Right ventricle myocardium superior (tissue), 1 donor: ENCODE measurements around the gene LILRA6. TPM values are rescaled to one million over a fixed set of nuclear protein-coding genes. Genes with fewer than 3 reads are reported as not detected.
A peak's percentile ranks its signal among the peaks of the same experiment; 100 is the strongest.
"Not testable (repeated sequence)": the region's sequence is repeated elsewhere in the genome, so short reads cannot be mapped to it uniquely, and the experiment has no call there.

Experiments used
- ATAC-seq: fragments of 200-7000 bp; cut with Tn5 transposase; one replicate; pipeline ENCODE4 v1.9.1; 2020; ENCODE audit warnings: mild to moderate bottlenecking; ENCODE audit not compliant: poor library complexity
- DNase-seq: peaks from one replicate; pipeline ENCODE4 v3.0.0-alpha.2; 2020
- intact Hi-C: fragments of 100-400 bp; cut with DNase I; formaldehyde crosslinking; loops from one replicate; pipeline ENCODE4 v1.11.2; 2022
- microRNA-seq: library from miRNA; unstranded; fragments of <30 nt; microRNA quantifications from one replicate; pipeline ENCODE4 v1.2.0, GENCODE V29; 2020
- total RNA-seq: library from RNA; stranded (reverse); fragmentation: NEBNext Ultra II Directional; extraction: Animal tissue kit (Norgen Biotek cat#: 25700); gene quantifications from one replicate; pipeline ENCODE4 v1.2.1, GENCODE V29; 2021
- donor health status: DM: no; HTN: yes; CAD: no; lungs with severe emphysema.

Gene LILRA6
- total RNA-seq, 1 donor from 2014 or later = 1.8 TPM

DNA sequence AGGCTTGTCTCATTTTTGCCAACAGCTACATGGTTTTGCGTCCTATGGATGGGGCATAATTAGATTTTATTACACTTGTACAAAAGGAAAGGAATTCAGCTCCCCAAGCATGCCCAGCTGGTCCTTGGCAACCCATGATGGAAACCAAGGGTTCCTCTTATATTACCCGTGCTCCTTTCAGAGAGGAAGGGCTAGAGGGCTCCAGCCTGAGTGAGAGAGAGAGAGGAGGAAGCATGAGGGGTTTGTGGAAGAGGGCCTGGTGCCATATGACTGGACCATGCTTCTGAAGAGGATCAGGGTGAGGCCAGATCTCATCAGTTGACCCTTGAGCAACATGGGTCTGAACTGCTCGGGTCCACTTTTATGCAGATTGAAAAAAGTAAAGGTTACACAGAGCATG lies 45.5 kb downstream of the LILRA6 start:
- no peak for ATAC-seq
- intact Hi-C loops = no loop called here
- DNase-seq = no peak

DNA sequence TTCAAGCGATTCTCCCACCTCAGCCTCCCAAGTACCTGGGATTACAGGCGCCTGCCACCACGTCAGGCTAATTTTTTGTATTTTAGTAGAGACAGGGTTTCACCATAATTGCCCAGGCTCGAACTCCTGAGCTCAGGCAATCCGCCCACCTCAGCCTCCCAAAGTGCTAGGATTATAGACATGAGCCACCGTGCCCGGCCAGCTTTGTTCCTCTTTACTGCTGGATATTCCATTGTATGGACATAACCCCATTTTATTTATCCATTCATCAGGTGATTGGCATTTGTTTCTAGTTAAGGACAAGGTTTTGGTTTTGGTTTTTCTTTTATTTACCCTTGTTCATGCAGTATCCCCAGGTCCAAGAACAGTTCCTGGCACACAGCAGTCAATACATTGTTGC lies 46.1 kb downstream of the LILRA6 start:
- ATAC-seq = no peak
- DNase-seq = no peak
- intact Hi-C loops = no loop called here

- intact Hi-C loops, ATAC-seq, DNase-seq: not testable (repeated sequence)
Observed at GRCh38 chr19:54194463-54194862, 48.1 kb downstream of the LILRA6 start.

GRCh38 chr19:54193011-54193410 lies 49.6 kb downstream of the LILRA6 start:
- intact Hi-C loops = no loop called here

GRCh38 chr19:54191811-54192453 lies 50.7 kb downstream of the LILRA6 start:
- DNase-seq (no peak), ATAC-seq (no peak)

More at GRCh38 chr19:54193011-54193410, 49.6 kb downstream of the LILRA6 start:
- DNase-seq (no peak), ATAC-seq (no peak)

DNA sequence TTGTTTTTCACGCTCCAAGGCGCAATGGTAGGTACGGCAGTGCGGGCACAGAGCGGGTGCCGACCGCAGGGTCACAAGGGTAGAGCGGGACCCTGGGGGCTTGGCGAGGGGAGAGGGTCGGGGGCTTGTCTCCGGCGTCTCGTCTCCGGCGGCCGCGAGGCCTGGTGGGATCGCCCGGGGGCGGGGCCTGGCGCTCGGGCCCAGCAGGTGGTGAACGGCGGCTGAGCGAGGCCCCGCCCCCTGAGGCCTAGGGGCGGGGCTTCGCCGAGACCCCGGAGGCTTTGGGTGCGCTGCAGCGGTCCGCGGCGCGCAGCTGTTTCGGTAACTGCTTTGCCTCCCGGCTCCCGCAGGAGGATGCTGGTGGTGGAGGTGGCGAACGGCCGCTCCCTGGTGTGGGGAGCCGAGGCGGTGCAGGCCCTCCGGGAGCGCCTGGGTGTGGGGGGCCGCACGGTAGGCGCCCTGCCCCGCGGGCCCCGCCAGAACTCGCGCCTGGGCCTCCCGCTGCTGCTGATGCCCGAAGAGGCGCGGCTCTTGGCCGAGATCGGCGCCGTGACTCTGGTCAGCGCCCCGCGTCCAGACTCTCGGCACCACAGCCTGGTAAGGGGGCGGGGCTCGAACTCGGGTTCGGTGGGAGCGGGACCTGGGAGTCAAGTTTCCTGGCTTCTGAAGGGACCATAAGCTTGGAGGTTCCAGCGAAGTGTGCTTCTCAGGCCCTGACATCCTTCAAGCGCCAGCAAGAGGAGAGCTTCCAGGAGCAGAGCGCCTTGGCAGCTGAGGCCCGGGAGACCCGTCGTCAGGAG lies 51.4 kb downstream of the LILRA6 start, which contains the start of gene TSEN34:
TSEN34 (plus strand) TSS at position 298 of the 800 bp plus-strand sequence; CDS start at position 355, 57 bp downstream.
- ATAC-seq (peak; percentile 59), DNase-seq (peak; percentile 93)
- intact Hi-C loops = no loop called here

More at GRCh38 chr19:54191811-54192453, 50.7 kb downstream of the LILRA6 start:
- intact Hi-C loops = no loop called here

DNA sequence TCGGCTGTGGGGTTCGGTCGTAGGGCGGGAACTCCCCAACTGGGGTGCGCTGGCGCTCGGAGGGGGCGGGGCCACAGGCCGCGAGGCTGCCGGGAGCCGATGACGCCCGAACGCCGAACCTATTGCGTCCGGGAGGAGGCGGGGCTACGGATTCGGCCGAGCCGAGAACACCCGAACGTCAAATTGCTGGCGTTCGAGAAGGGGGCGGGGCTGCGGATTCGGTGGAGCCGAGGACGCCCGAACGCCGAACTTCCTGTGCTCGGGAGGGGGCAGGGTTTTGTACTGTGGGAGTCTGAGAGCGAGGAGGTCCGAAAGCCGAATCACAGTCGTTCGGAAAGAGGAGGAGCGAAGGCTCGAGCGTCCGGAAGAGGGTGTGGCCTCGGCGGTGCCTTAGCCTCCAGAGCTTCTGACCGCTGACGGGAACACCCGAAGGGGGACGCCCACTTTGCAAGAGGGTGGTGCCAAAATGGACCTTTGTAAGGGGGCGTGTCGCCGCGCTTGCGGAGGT lies 52.0 kb downstream of the LILRA6 start:
- ATAC-seq (peak; percentile 79), DNase-seq (peak; percentile 99)
- intact Hi-C loops = no loop called here

GRCh38 chr19:54189735-54190502 lies 52.7 kb downstream of the LILRA6 start:
- intact Hi-C loops = no loop called here
- DNase-seq (peak; percentile 100), ATAC-seq (peak; percentile 82)

- intact Hi-C loops = no loop called here
- ATAC-seq = peak; percentile 11
Observed at GRCh38 chr19:54189145-54189734, 53.4 kb downstream of the LILRA6 start, which contains the start of gene MBOAT7. TSS of gene MBOAT7 (minus strand) at chr19:54189580. CDS start at chr19:54188508, 1,072 bp downstream.

GRCh38 chr19:54188215-54188871 lies 54.2 kb downstream of the LILRA6 start:
- no peak for DNase-seq
- intact Hi-C loops = no loop called here
- no peak for ATAC-seq

More at GRCh38 chr19:54189145-54189734, 53.4 kb downstream of the LILRA6 start, which contains the start of gene MBOAT7:
- DNase-seq = no peak

- intact Hi-C loops = no loop called here
- no peak for DNase-seq
- ATAC-seq = no peak
Observed at GRCh38 chr19:54186934-54187381, 55.6 kb downstream of the LILRA6 start.

Small RNA genes lying within 50 kb of the gene (microRNA-seq; reads per million reads assigned to microRNA genes)
- gene MIR4752 = not detected

Other genes starting within 250 kb of the LILRA6 start
- gene VSTM1, start 178.9 kb downstream of the LILRA6 start, total RNA-seq = not detected
- not detected for gene TARM1, start 161.4 kb downstream of the LILRA6 start, total RNA-seq
- gene OSCAR, start 142.0 kb downstream of the LILRA6 start, total RNA-seq = 0.54 TPM
- gene NDUFA3, start 139.9 kb downstream of the LILRA6 start, total RNA-seq = 493 TPM
- 9.4 TPM for gene TFPT, start 127.1 kb downstream of the LILRA6 start, total RNA-seq
- gene PRPF31, start 127.0 kb downstream of the LILRA6 start, total RNA-seq = 39.9 TPM
- 17.6 TPM for gene CNOT3, start 105.0 kb downstream of the LILRA6 start, total RNA-seq
- gene LENG1, start 83.1 kb downstream of the LILRA6 start, total RNA-seq = 6.5 TPM
- 0.91 TPM for gene TMC4, start 69.6 kb downstream of the LILRA6 start, total RNA-seq
- gene MBOAT7, start 53.2 kb downstream of the LILRA6 start, total RNA-seq = 12.7 TPM
- gene TSEN34, start 51.5 kb downstream of the LILRA6 start, total RNA-seq = 14.3 TPM
- gene RPS9, start 41.9 kb downstream of the LILRA6 start, total RNA-seq = 651 TPM
- gene LILRB3, start 19.8 kb downstream of the LILRA6 start, total RNA-seq = 3.6 TPM
- gene LILRB5, start 14.5 kb upstream of the LILRA6 start, total RNA-seq = 7.7 TPM
- 1.8 TPM for gene LILRB2, start 38.3 kb upstream of the LILRA6 start, total RNA-seq
- 1.3 TPM for gene LILRA5, start 70.4 kb upstream of the LILRA6 start, total RNA-seq
- not detected for gene LILRA4, start 96.4 kb upstream of the LILRA6 start, total RNA-seq
- 6.3 TPM for gene LAIR1, start 122.1 kb upstream of the LILRA6 start, total RNA-seq
- gene TTYH1, start 172.7 kb upstream of the LILRA6 start, total RNA-seq = 1.5 TPM
- 56.0 TPM for gene LENG8, start 206.4 kb upstream of the LILRA6 start, total RNA-seq
- 1.1 TPM for gene LENG9, start 221.0 kb upstream of the LILRA6 start, total RNA-seq
- 11.6 TPM for gene CDC42EP5, start 230.5 kb upstream of the LILRA6 start, total RNA-seq